GM12873 (cell line): ENCODE results near the gene UQCRC1.

Experiments
- TF ChIP-seq, protein P1 (sequence below): IDR thresholded peaks from 2 replicates; pipeline ENCODE4 v1.5.1; 2012; ENCODE audit warnings: low read depth, mild to moderate bottlenecking, moderate library complexity, low read length, control low read depth; ENCODE audit not compliant: insufficient read depth; ENCODE audit errors: missing control alignments

The UQCRC1 gene

GRCh38 chr3:48591886-48592518, 17.4 kb downstream of the UQCRC1 start:
- TF ChIP-seq, protein P1, sequence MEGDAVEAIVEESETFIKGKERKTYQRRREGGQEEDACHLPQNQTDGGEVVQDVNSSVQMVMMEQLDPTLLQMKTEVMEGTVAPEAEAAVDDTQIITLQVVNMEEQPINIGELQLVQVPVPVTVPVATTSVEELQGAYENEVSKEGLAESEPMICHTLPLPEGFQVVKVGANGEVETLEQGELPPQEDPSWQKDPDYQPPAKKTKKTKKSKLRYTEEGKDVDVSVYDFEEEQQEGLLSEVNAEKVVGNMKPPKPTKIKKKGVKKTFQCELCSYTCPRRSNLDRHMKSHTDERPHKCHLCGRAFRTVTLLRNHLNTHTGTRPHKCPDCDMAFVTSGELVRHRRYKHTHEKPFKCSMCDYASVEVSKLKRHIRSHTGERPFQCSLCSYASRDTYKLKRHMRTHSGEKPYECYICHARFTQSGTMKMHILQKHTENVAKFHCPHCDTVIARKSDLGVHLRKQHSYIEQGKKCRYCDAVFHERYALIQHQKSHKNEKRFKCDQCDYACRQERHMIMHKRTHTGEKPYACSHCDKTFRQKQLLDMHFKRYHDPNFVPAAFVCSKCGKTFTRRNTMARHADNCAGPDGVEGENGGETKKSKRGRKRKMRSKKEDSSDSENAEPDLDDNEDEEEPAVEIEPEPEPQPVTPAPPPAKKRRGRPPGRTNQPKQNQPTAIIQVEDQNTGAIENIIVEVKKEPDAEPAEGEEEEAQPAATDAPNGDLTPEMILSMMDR = no peak

DNA sequence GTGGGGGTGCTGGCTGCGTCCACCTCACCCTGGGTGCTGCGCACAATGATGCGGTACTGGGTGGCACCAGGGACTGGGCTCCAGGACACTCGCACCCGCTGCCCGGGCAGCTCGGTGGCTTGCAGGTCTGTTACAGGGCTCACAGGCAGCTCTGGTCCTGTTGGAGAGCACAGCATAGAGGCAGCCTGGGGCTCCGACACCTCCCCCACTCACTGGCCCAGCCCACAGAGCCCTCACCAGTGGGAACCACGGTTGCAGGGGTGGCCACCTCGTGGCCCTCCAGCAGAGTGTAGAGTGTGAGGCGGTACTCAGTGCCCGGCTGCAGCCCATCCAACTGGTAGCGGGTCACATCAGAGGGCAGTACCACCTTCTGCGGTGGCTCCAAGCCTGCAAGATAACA, 18.0 kb downstream of the UQCRC1 start:
- TF ChIP-seq, protein P1 = no peak

- TF ChIP-seq, protein P1 = no peak
Measured at GRCh38 chr3:48588230-48588629, 21.2 kb downstream of the UQCRC1 start.

- TF ChIP-seq, protein P1 = no peak
Measured at GRCh38 chr3:48587686-48588085, 21.8 kb downstream of the UQCRC1 start.

GRCh38 chr3:48585411-48585810, 24.0 kb downstream of the UQCRC1 start:
- TF ChIP-seq, protein P1 = no peak

- TF ChIP-seq, protein P1 = no peak
Measured at GRCh38 chr3:48584836-48585235, 24.6 kb downstream of the UQCRC1 start.

DNA sequence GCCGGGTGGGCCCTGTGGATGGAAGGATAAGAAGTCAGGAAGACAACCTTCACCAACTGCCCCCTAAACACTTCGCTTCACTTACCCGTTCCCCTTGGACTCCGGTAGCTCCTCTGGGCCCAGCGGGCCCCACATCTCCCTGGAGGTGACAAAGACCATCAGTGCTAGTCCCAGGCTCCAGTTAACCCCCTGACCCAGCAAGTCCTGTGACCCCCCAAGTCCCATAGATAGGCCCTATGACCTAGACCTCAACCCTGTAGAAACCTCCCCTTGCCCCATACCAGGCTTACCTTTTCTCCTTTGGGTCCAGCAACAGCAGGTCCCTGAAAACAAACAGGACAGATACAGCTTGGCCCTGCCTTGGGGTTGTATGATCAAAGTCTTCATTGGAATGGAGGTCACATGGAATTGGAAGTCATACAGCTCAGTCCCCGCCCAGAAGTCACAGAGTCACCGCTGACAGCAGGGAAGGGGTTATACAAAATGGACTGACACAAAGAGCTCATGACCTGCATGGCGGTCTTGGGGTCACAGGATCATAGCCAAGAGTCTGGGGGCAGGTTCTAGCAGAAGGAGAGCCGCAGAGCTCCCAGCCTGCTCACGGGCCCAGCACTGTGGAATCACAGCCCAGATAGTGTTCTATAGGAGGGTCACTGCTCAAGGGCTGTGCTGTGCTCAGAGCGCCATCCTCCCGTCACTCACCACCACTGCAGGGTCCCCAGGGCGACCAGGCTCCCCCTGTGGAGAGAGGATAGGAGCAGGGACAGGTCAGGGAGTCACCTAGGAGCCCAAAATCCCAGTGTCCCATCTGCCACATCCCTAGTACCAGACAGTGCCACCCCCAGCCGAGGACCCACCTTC, 27.6 kb downstream of the UQCRC1 start:
- TF ChIP-seq, protein P1 = no peak
